Stimulated activated CD4-positive, alpha-beta T cell treated with anti-CD3 and anti-CD28 coated beads, Interleukin-4, amount 100 ng/mL, for 1 hour (primary cell): ENCODE results near the gene WFIKKN1.

Source experiments
- DNase-seq: peaks from one replicate; pipeline ENCODE4 v3.0.0-alpha.2; 2020

Gene WFIKKN1

DNA sequence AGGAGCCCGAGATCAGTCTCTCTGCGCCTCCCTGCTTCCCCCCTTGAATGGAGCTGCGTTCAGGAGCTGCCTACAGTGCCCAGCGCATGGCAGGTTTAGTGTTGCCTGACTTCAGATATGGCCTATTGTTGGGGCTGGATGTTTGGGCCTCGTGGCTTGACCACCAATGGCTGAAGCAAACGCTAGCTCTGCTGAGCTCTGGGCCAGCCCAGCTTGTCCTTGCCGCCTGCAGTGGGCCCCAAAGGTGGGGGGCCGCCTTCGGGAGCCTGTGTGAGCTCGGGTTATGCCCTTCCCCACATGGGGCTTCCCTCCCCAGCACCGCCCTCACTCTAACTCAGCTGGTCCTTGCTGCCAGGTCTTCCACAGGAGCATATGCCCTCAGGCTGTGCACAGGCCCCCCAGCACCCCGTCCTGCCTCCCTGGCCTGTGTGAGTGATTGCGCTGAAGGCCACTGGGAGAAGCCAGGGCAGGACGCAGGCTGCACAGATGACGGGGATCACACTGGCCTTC is 7.3 kb downstream of the WFIKKN1 start:
- DNase-seq = no peak

- DNase-seq = no peak
Measured at GRCh38 chr16:638836-639235, 8.1 kb downstream of the WFIKKN1 start.

- no peak for DNase-seq
Measured at GRCh38 chr16:640614-641013, 9.8 kb downstream of the WFIKKN1 start.

DNA sequence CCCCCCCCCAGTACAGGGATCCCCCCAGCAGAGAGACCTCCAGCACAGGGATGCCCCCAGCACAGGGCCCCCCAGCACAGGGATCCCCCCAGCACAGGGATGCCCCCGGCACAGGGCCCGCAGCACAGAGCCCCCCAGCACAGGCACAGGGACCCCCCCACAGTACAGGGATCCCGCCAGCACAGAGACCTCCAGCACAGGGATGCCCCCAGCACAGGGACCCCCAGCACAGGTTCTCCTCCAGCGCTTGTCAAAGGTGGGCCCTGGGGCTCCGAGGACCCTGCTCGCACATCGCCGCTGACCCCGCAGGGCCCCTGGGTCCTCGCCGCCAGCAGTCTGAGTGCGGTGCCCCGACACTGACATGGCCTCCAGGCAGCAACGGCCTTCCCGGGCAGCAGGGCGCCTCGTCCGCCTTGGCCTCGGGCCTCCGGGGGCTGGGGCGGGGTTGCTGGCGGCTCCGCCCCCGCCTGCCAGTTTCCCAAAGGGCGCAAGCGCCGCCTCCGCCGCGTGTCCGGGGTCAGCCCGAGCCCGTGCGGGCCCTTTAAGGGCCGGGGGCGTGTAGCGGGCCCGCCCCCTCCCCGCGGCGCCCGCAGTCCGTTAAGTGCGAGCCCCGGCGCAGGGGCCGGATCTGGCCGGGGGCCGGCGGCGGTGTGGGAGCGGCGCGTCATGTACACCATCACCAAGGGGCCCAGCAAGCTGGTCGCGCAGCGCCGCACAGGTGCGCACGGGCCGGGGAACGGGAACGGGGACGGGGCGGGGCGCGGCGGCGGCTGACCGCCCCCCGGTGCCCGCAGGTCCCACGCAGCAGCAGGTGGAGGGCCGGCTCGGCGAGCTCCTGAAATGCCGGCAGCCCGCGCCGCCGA is 10.8 kb downstream of the WFIKKN1 start, which contains the start of gene MCRIP2:
MCRIP2 (plus strand) TSS at position 503 of the 863 bp plus-strand sequence; CDS start at position 667, 164 bp downstream.
- peak; percentile 75 for DNase-seq

DNA sequence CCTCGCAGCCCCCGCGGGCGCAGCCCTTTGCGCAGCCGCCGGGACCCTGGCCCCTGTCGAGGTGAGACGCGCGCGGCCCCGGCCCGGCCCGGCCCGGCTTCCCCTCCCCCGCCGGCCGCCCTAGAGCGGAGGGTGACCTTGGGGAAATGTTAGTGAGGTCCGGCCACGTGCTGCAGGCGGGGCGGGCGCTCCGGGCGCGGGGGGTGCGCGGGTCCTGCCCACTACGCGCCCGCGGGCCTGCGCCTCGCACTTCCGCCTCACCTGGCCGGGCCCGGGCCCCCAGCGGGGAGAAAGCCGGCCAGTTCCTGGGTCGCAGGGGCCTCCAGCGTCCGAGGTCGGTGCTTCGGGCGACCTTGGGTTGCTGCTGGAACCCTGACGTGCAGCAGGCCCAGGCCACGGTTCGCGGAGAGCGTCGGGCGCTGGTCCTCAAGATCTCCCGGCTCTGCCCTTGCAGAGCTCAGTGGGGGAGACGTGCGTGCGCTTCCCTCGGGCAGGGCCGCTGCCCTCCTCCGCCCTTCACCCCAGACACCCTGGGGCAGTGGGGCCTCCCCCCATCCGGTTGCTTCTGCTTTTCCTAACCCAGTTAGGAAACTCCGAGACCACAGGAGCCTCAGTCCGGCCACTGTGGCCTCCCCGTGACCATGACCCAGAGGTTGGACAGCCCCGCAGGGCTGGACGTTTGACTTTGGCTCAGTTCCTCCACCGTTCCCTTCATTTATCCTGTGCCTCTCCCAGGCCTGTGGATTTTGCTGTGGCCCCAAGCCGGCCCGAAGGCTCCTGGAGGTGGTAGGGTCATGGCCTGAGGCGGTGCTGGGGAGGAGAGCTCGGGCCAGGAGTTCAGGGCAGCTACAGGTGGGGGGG is 11.6 kb downstream of the WFIKKN1 start:
- peak; percentile 42 for DNase-seq

GRCh38 chr16:643050-643368 is 12.2 kb downstream of the WFIKKN1 start:
- no peak for DNase-seq

GRCh38 chr16:644556-644955 is 13.8 kb downstream of the WFIKKN1 start:
- DNase-seq = no peak

DNA sequence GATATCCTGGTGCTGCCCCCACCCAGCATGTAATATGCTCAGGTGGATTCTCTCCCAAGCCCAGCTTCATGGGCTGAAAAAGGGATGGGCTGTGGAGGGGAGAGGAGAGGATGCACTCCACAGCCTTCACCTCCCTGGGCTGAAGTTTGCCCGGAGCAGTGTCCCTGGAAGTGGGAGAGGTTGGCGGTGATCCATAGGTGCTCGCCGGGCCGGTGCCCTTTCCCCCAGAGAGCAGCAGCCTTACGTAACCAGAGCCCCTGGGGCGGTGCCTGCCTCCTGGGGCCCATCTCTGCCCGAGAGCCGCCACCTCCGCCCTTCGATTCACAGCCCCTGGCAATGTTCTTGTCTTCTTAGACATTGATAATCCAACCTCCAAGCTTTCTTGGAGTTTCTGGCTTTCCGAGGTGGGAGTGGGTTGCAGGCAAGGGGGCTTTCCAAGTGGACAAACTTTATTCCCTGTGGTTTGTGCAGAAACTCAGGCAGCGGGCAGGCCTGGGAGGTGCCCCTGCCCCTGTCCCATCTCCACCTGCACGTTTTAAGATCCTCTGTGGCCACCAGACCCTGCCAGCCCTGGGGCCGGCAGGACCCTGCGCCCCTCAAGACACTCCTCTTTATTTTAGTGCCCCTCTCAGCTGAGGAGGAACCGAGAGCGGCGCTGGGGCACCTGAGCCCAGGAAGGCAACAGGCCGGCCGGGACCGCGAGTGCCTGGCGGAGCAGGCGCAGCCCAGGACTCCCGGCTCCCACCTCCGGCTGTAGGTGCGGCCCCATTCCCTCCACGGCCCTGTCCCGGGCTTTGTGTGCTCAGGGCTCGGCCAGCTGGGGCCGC is 15.3 kb downstream of the WFIKKN1 start:
- DNase-seq = no peak

GRCh38 chr16:646679-647172 is 15.9 kb downstream of the WFIKKN1 start:
- DNase-seq = no peak

DNA sequence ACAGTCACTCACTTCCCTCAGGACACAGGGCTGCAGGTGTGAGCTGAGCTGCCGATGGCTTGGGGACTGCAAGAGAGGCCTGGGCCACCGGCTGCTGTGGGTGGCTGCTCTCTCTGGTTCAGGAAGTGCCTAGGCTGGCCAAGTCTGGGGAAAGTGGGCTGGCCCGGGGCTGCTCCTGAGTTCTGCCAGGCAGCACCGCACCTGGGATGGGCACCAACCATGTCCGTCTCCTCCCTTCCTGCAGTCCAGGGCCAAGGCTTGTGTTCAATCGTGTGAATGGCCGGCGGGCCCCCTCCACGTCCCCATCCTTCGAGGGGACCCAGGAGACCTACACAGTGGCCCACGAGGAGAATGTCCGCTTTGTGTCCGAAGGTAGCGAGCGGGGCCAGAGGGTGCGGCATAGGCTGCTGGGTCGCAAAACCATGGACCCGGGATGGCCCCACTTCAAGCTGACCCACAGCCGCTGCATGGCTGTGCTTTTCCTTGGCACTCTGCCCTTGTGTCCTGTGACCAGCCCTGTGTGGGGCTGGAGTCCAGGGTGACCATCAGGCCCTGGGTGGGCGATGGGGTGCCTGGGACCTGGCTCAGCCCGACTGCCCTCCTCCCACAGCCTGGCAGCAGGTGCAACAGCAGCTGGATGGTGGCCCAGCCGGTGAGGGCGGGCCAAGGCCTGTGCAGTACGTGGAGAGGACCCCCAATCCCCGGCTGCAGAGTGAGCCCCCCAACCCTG is 16.6 kb downstream of the WFIKKN1 start:
- no peak for DNase-seq

DNA sequence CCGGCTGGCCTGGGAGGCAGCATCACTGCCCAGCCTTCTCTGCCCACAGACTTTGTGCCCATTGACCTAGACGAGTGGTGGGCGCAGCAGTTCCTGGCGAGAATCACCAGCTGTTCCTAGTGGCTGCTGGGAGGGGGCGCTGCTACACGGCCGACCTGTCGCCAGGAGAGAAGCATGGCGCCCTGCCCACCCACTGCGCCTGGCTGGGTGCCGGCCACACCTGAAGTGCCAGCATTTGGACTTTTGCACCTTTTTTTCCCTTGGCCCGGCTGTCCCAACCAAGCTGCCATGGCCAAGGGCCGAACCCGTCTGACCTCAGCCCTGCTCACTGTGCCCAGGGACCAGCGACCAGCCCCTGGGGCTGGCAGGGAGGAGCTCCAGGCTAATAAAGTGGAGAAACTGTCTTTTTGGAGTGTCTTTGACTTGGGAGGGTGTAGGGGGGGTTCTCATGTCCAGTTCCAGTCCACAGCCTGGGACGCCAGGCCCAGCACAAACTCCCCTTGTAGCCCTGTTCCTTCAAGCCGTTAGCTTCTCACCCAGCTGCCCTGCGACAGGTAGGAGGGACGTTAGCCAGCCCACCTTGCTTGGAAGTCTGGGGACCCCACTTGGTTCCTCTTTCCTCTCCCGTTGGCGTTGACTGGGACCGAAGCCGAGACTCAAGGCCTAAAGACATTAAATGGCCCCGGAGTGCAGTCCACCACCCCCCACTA is 17.4 kb downstream of the WFIKKN1 start:
- DNase-seq = peak; percentile 53

DNA sequence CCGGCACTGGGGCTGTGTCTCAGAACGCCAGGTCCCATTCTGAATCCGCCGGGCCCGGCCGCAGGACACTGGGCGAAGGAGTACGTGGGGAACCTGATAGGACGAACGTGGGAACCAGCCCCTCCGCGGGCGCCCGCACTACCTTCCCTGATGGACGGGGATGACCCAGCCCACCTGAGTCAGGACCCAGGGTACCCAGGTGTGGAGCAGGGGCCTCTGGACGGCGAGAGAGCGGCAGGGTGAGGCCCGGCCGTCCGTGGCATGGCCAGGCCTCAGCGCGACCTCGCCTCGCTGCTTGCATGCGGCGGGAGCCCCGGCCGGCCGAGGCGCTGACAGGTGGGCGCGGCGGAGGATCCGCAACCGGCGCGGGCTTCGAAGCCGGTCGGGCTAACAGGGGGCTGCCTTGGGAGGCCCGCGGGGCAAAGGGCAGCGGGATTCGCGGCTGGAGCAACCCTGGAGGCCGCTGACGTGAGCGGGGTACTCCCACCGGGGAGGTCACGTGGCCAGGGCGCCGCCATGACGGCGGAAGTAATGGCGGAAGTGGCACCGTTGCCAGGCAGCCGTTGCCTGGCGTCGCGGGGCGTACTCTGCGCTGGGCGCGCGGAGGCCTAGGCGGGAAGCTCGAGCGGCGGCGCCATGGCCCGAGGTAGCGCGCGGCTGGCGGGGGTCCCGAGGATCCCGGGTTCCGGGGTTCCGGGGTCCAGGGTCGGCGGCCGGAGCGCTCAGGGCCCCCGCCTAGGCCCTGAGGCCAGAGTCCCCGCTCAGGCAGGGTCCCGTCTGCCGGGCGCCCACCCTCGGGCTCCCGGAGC is 18.2 kb downstream of the WFIKKN1 start, which contains the start of gene WDR90:
WDR90 (plus strand) TSS at position 585 of the 809 bp plus-strand sequence; CDS start at position 637, 52 bp downstream.
- peak; percentile 94 for DNase-seq

DNA sequence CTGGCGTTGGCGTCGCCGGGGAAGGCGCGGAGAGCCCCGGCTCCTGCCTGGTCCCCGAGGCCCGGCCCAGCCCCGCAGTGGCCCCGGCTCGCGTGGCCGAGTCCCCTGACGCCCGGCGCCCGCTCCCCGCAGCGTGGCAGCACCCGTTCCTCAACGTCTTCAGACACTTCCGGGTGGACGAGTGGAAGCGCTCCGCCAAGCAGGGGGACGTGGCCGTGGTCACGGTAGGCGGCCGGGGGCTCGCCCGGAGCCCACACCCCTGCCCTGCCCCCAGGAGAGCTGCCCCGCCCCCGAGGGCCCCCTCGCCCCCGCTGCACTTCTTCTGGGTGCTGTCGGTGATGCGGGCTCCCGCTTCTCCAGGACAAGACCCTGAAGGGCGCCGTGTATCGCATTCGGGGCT is 18.8 kb downstream of the WFIKKN1 start:
- DNase-seq = no peak

DNA sequence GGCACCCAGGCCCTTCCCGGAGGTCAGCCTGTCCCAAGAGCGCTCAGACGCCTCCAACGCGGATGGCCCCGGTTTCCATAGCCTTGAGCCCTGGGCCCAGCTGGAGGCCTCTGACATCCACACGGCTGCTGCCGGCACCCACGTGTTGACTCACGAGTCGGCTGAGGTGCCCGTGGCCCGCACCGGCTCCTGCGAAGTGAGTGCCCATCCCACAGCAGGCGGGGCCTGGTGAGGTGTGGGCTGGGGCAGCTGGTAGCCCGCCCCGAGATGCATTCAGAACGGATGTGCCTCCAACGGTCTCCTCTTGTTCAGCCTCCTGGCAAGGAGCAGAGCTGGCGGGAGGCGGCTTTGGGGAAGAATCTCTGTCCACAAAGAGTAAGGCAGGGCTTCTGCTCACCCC is 21.1 kb downstream of the WFIKKN1 start:
- no peak for DNase-seq

DNA sequence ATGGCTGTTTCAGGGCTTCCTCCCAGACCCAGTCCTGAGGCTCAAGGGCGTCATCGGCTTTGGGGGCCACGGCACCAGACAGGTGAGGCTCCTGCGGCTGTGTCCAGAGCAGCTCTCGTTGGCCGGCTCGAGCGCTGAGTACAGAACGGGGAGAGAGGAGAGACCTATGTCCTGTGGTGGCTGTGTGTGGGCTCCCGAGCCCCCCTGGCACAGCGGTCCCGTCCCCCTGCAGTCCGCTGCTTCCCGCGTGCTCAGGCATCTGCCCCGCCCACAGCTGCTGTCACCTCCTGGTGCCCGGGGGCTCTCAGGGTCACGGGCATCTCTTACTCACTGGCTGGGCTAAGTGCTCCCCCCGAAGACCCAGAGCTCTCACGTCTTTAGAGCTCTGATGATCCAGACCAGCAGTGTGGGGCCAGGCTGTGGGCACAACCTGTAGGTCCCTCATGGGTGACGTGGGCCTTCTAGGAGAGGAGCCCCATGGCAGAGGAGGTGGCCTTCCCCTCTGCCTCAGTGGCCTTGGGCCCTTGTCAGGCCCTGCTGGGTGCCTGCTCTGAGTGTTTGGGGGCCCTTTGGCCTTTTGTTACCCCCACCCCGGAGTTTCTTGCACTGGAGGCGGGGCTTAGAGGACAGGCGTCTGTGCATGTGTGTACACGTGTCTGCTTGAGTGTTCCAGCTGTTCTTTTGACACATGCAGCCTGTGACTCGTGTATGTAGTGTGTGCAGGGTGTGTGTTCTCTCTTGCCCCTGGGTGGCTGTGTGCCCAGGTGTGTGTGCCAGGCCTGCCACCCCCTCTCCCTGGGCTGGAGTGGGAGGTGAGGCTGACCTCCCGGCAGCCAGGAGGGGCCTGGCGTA is 21.9 kb downstream of the WFIKKN1 start:
- no peak for DNase-seq

DNA sequence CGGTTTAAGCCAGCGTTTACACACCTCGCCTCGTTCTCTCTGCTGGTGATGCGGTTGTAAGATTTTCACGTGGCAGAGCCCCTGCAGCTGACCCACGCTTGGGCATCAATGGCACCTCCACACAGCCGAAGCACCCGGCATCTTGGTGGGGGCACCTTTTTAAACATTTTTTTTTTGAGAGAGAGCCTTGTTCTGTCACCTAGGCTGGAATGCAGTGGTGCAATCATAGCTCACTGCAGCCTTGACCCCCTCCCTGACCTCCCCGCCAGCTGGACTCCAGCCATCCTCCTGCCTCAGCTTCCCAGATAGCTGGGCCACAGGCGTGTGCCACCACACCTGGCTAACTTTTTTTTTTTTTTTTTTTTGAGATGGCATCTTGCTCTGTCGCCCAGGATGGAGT is 23.2 kb downstream of the WFIKKN1 start:
- DNase-seq = no peak

- no peak for DNase-seq
Measured at GRCh38 chr16:657487-657886, 26.7 kb downstream of the WFIKKN1 start.

DNA sequence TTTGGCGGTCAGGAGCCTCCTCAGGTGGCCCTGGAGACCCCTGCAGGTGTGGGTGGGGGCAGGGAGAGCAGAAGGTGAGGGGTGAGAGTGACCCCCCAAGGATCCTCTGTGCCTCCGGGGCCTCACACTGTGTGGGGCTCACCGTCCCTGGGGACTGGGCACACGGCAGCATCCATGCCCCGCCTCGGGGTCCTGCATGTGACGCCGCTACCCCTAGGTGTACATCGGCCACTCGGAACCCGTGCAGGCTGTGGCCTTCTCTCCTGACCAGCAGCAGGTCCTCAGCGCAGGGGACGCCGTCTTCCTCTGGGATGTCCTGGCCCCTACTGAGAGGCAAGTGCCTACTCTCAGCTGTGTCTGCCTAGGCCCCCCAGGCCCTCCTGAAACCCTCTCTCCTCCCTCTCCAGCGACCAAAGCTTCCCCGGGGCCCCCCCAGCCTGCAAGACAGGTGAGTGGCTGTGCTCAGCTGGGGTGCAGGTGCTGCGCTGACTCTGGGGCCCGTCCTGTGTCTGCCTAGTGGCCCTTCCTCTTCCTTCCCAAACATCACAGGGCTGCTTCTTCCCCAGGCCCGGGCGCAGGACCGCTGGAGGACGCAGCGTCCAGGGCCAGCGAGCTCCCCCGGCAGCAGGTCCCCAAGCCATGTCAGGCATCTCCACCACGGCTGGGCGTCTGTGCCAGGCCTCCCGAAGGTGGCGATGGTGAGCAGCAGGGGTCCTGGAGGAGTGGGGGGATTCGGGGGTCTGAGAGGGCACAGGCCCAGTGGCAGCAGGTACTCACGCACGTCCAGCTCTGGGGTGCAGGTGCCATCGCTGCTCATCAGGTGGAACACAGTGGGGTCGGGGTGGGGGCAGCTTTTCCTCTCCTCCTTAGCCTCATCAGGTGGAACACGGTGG is 28.1 kb downstream of the WFIKKN1 start:
- DNase-seq = no peak
